Naive thymus-derived CD4-positive, alpha-beta T cell (primary cell): ENCODE measurements around the gene DRICH1. TPM values are rescaled to one million over a fixed set of nuclear protein-coding genes. Genes with fewer than 3 reads are reported as not detected.
"Not testable (repeated sequence)": the region's sequence is repeated elsewhere in the genome, so short reads cannot be mapped to it uniquely, and the experiment has no call there.

ENCODE experiments used
- ATAC-seq: fragments of 150-1000 bp; cut with Tn5 transposase; 2 replicates; pipeline ENCODE4 v1.10.0; 2021; ENCODE audit warnings: mild to moderate bottlenecking, moderate library complexity
- CTCF ChIA-PET: fragments of 350-600 bp; sonication (Branson Sonifier 250); formaldehyde crosslinking; loops from one replicate; lab custom pipeline; 2021; ENCODE audit warnings: antibody characterized with exemption; lab: Charles Lee
- POLR2A ChIA-PET: fragments of 350-600 bp; sonication (Branson Sonifier 250); formaldehyde crosslinking; loops from one replicate; lab custom pipeline; 2021; ENCODE audit warnings: antibody characterized with exemption, inconsistent platforms; lab: Charles Lee
- DNase-seq, 9 donors: peaks; one replicate each; pipeline versions ENCODE4 v3.0.0 to v3.0.0-alpha.2; 2020 to 2022; ENCODE audit warnings: mixed read lengths in 1 of 9
- H3K27ac ChIP-seq: one replicate; pipeline ENCODE4 v1.7.0; 2013; ENCODE audit warnings: mild to moderate bottlenecking, low read depth, low read length, moderate library complexity
- H3K27me3 ChIP-seq, 2 donors: one replicate each; pipeline ENCODE4 v1.7.0; 2013; ENCODE audit warnings: low read length in 2 of 2, mild to moderate bottlenecking in 2 of 2, moderate library complexity in 2 of 2; ENCODE audit not compliant: control insufficient read depth in 2 of 2, insufficient read depth in 2 of 2
- H3K36me3 ChIP-seq, 3 experiments: 1 replicate in 2 of 3; 2 replicates in 1 of 3; pipeline ENCODE4 v1.7.0; 2013; ENCODE audit warnings: low read length in 3 of 3, mild to moderate bottlenecking in 3 of 3, moderate library complexity in 1 of 3; ENCODE audit not compliant: insufficient read depth in 3 of 3, control insufficient read depth in 2 of 3
- H3K4me1 ChIP-seq, 2 donors: one replicate each; pipeline ENCODE4 v1.7.0; 2013; ENCODE audit warnings: low read length in 2 of 2, mild to moderate bottlenecking in 2 of 2, moderate library complexity in 1 of 2; ENCODE audit not compliant: control insufficient read depth in 2 of 2, insufficient read depth in 2 of 2
- H3K4me3 ChIP-seq: 2 replicates; pipeline ENCODE4 v1.7.0; 2013; ENCODE audit warnings: mild to moderate bottlenecking, low read length
- H3K9me3 ChIP-seq, 3 experiments: 1 replicate in 2 of 3; 2 replicates in 1 of 3; pipeline ENCODE4 v1.7.0; 2013; ENCODE audit warnings: low read length in 3 of 3; ENCODE audit not compliant: control insufficient read depth in 2 of 3
- H3K27ac Mint-ChIP-seq, 9 donors: one replicate each; pipeline ENCODE4 v1.8.0; 2020 to 2022; ENCODE audit warnings: mixed read lengths in 9 of 9, mild to moderate bottlenecking in 8 of 9, moderate library complexity in 5 of 9, inconsistent platforms in 2 of 9
- H3K27me3 Mint-ChIP-seq, 5 donors: one replicate each; pipeline ENCODE4 v1.8.0; 2021 to 2022; ENCODE audit warnings: mixed read lengths in 5 of 5, mild to moderate bottlenecking in 1 of 5
- H3K36me3 Mint-ChIP-seq, 5 donors: one replicate each; pipeline ENCODE4 v1.8.0; 2020 to 2022; ENCODE audit warnings: mixed read lengths in 5 of 5, mild to moderate bottlenecking in 3 of 5, inconsistent platforms in 1 of 5
- H3K4me1 Mint-ChIP-seq, 7 donors: one replicate each; pipeline ENCODE4 v1.8.0; 2020 to 2022; ENCODE audit warnings: mixed read lengths in 7 of 7, mild to moderate bottlenecking in 3 of 7, inconsistent platforms in 1 of 7
- H3K4me3 Mint-ChIP-seq, 10 donors: one replicate each; pipeline ENCODE4 v1.8.0; 2020 to 2022; ENCODE audit warnings: mild to moderate bottlenecking in 10 of 10, mixed read lengths in 10 of 10, moderate library complexity in 6 of 10, inconsistent platforms in 2 of 10
- H3K9me3 Mint-ChIP-seq, 11 donors: one replicate each; pipeline ENCODE4 v1.8.0; 2020 to 2022; ENCODE audit warnings: mixed read lengths in 11 of 11, mild to moderate bottlenecking in 4 of 11, inconsistent platforms in 1 of 11, moderate library complexity in 1 of 11
- intact Hi-C, 2 donors: fragments of 100-400 bp; cut with micrococcal nuclease; formaldehyde crosslinking; loops; one replicate each; pipeline ENCODE4 v1.15.1; 2023
- polyA plus RNA-seq, 2 donors: library from polyadenylated mRNA; unstranded; fragments of 300-500 nt; fragmentation: Illumina TruSeq; gene quantifications; one replicate each; pipeline ENCODE4 v1.2.3, GENCODE V29; 2021
- total RNA-seq, 6 experiments: library from RNA in 5 of 6; stranded (reverse) in 5 of 6; gene quantifications; 1 replicate in 5 of 6; 2 replicates in 1 of 6; pipeline ENCODE4 v1.2.3 and lab custom pipeline; 2021 to 2026

Gene DRICH1
- total and polyA plus RNA-seq, 7 experiments from 2014 or later, result 0.58 to 3.7 (median 2.1) TPM; not detected in 2

- H3K27ac Mint-ChIP-seq, intact Hi-C loops, H3K4me3 Mint-ChIP-seq, H3K9me3 Mint-ChIP-seq, H3K36me3 ChIP-seq, H3K27me3 ChIP-seq, DNase-seq, H3K4me1 ChIP-seq, H3K9me3 ChIP-seq, H3K27me3 Mint-ChIP-seq, H3K4me1 Mint-ChIP-seq, POLR2A ChIA-PET, H3K27ac ChIP-seq, H3K4me3 ChIP-seq, ATAC-seq: not testable (repeated sequence)
- CTCF ChIA-PET, result interaction anchor here (0.6 kb wide), 1 partner anchor 204 kb away, joined by 4 read pairs; no protein-coding TSS in a partner anchor
- H3K36me3 Mint-ChIP-seq, result peaks cover 5 to 36% (median 7%) of the 10 kb centered on the region in 5 donors
Observed at GRCh38 chr22:23635291-23635690, 3.2 kb upstream of the DRICH1 start.

GRCh38 chr22:23628056-23628743 lies 3.9 kb downstream of the DRICH1 start:
- ChIA-PET CTCF (interaction anchor here (1.8 to 2.1 kb wide), 2 partner anchors 221 to 229 kb away, joined by 8 to 9 read pairs; partner anchors contain the start of gene SLC2A11), POLR2A (interaction anchor here (0.8 to 1.0 kb wide), 3 partner anchors 83 to 229 kb away, joined by 3 read pairs; partner anchors contain the start of gene SLC2A11)
- not testable (repeated sequence) for H3K36me3 ChIP-seq, H3K4me1 Mint-ChIP-seq, H3K4me3 Mint-ChIP-seq, H3K36me3 Mint-ChIP-seq, DNase-seq, H3K9me3 ChIP-seq, H3K4me3 ChIP-seq, H3K27me3 Mint-ChIP-seq, H3K27ac ChIP-seq, H3K9me3 Mint-ChIP-seq, H3K27me3 ChIP-seq, H3K4me1 ChIP-seq, ATAC-seq
- peak overlapping the region in 1 of 9 donors; percentile 46 for H3K27ac Mint-ChIP-seq
- intact Hi-C loops, result loop anchor here in 1 of 2 donors (5.0 to 10.0 kb wide), 2 partner anchors 137 to 219 kb away; partner anchors contain the start of genes C22orf15 and CHCHD10

- not testable (repeated sequence) for H3K27ac ChIP-seq, H3K36me3 Mint-ChIP-seq, H3K4me3 ChIP-seq, H3K36me3 ChIP-seq, H3K9me3 Mint-ChIP-seq, H3K4me1 Mint-ChIP-seq, H3K27me3 Mint-ChIP-seq, H3K4me1 ChIP-seq, H3K9me3 ChIP-seq, H3K4me3 Mint-ChIP-seq, H3K27me3 ChIP-seq
- POLR2A ChIA-PET, result interaction anchor here (0.8 to 1.0 kb wide), 3 partner anchors 84 to 230 kb away, joined by 3 read pairs; partner anchors contain the start of gene SLC2A11
- peak; percentile 90 for ATAC-seq
- peak overlapping the region in 4 of 9 donors; percentile 2 to 41 (median 10) for H3K27ac Mint-ChIP-seq
- intact Hi-C loops, result loop anchor here (1.0 to 10.0 kb wide), 3 partner anchors 137 to 222 kb away; partner anchors contain the start of genes C22orf15 (in 1 of the 2) and CHCHD10 (in 1 of the 2)
- CTCF ChIA-PET, result interaction anchor here (1.8 to 2.1 kb wide), 2 partner anchors 222 to 230 kb away, joined by 8 to 9 read pairs; partner anchors contain the start of gene SLC2A11
- DNase-seq, result peak; percentile 32 to 67 (median 59)
Observed at GRCh38 chr22:23627401-23628055, 4.6 kb downstream of the DRICH1 start.

GRCh38 chr22:23626286-23626975 lies 5.7 kb downstream of the DRICH1 start:
- Histone ChIP-seq H3K9me3 (no peaks in the 10 kb centered on the region), H3K27ac (no peak overlapping the region), H3K27me3 (no peaks in the 10 kb centered on the region), H3K4me3 (no peak overlapping the region), H3K4me1 (no peaks in the 10 kb centered on the region), H3K36me3 (no peaks in the 10 kb centered on the region)
- Mint-ChIP-seq H3K4me1 (peaks cover 0 to 5% (median 3%) of the 10 kb centered on the region in 7 donors), H3K27ac (no peak overlapping the region), H3K27me3 (peaks cover 0 to 4% (median 0%) of the 10 kb centered on the region in 5 donors), H3K4me3 (no peak overlapping the region), H3K9me3 (no peaks in the 10 kb centered on the region), H3K36me3 (peaks cover 0 to 4% (median 0%) of the 10 kb centered on the region in 5 donors)
- POLR2A ChIA-PET, result no interaction called here
- DNase-seq, result no peak
- intact Hi-C loops, result loop anchor here in 1 of 2 donors (5.0 to 10.0 kb wide), 2 partner anchors 138 to 221 kb away; partner anchors contain the start of genes C22orf15 and CHCHD10
- CTCF ChIA-PET, result interaction anchor here (2.1 kb wide), 1 partner anchor 231 kb away, joined by 9 read pairs; the partner anchor contains the start of gene SLC2A11
- no peak for ATAC-seq

GRCh38 chr22:23622634-23623033 lies 9.5 kb downstream of the DRICH1 start:
- POLR2A ChIA-PET, result no interaction called here
- H3K36me3 ChIP-seq, result no peaks in the 10 kb centered on the region

GRCh38 chr22:23621916-23622315 lies 10.2 kb downstream of the DRICH1 start:
- H3K4me3 ChIP-seq, H3K4me1 Mint-ChIP-seq, H3K9me3 Mint-ChIP-seq, POLR2A ChIA-PET, ATAC-seq, DNase-seq, H3K4me3 Mint-ChIP-seq, H3K27ac Mint-ChIP-seq, H3K4me1 ChIP-seq, H3K27me3 Mint-ChIP-seq, H3K36me3 ChIP-seq, H3K27ac ChIP-seq, CTCF ChIA-PET, H3K9me3 ChIP-seq, H3K27me3 ChIP-seq: not testable (repeated sequence)
- intact Hi-C loops, result loop anchor here in 1 of 2 donors (10.0 kb wide), 1 partner anchor 143 kb away; the partner anchor contains the start of genes C22orf15 and CHCHD10
- peaks cover 0 to 19% (median 2%) of the 10 kb centered on the region in 5 donors for H3K36me3 Mint-ChIP-seq

More at GRCh38 chr22:23622634-23623033, 9.5 kb downstream of the DRICH1 start:
- Mint-ChIP-seq H3K9me3 (no peaks in the 10 kb centered on the region), H3K27ac (no peak overlapping the region), H3K36me3 (peaks cover 0 to 12% (median 2%) of the 10 kb centered on the region in 5 donors), H3K27me3 (peaks cover 0 to 4% (median 0%) of the 10 kb centered on the region in 5 donors), H3K4me1 (peaks cover 0 to 4% (median 3%) of the 10 kb centered on the region in 7 donors), H3K4me3 (no peak overlapping the region)
- Histone ChIP-seq H3K27ac (no peak overlapping the region), H3K27me3 (no peaks in the 10 kb centered on the region), H3K9me3 (no peaks in the 10 kb centered on the region), H3K4me3 (no peak overlapping the region), H3K4me1 (no peaks in the 10 kb centered on the region)
- DNase-seq (no peak), ATAC-seq (no peak)
- CTCF ChIA-PET, result no interaction called here
- intact Hi-C loops, result loop anchor here in 1 of 2 donors (10.0 kb wide), 1 partner anchor 142 kb away; the partner anchor contains the start of genes C22orf15 and CHCHD10
